ENCODE results near the gene PIEZO2. TPM values are rescaled to one million over a fixed set of nuclear protein-coding genes. Genes with fewer than 3 reads are reported as not detected.

PIEZO2 gene
- total RNA-seq, 2 donors from 2014 or later: not detected

DNA sequence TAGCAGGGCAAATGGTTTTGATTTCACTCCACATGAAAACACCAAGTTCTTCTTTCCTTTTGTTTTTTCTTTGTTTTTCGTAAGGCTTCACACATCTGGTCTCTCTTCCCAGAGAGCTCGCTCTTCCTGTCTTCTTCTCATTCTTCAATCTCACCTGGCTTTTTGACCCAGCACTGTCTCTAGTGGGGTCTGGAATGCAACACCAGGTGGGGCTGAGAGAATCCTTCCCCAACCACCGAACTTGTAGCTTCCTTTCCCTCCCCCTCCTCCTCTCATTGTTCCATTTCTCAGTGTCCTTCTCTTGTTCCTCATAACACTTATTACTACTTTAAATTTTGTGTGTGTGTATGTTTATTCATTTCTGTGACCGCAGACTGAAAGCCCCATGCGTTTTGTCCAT is 13.5 kb upstream of the PIEZO2 start:
- H3K4me3 Mint-ChIP-seq: no peak overlapping the region

DNA sequence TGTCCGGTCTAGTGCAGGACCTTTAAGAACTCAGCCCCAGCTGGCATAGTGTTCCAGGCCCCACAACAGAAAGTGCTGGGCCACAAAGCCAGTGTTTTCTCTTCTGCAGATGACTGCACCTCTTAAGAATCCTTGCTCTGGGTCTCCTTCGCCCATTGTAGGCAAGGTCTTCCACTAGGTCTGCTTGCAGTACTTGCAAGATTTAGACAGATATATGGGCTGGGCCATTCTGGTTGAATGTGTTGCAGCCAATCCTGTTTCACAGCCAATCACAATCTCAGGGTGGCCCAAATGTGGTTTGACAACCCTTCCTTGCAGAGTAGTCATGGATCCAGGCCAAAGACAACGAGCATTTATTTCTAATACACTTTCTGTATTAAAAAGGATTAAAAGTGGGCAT is 13.1 kb upstream of the PIEZO2 start:
- H3K4me1 Mint-ChIP-seq (ENCODE audit: low read depth): no peaks in the 10 kb centered on the region
- H3K27me3 Mint-ChIP-seq (ENCODE audit: low read depth): peaks cover 16% of the 10 kb centered on the region
- no peak for ATAC-seq (replicated peaks in 1 of 2)
- no peak overlapping the region for H3K4me3 Mint-ChIP-seq
- H3K27ac Mint-ChIP-seq: no peak overlapping the region
- DNase-seq: no peak
- no peaks in the 10 kb centered on the region for H3K36me3 Mint-ChIP-seq (ENCODE audit: insufficient read depth in 2 of 2)
- H3K9me3 Mint-ChIP-seq: no peaks in the 10 kb centered on the region

More for the DNA sequence above, 13.5 kb upstream of the PIEZO2 start:
- no peaks in the 10 kb centered on the region for H3K9me3 Mint-ChIP-seq
- H3K4me1 Mint-ChIP-seq (ENCODE audit: low read depth): no peaks in the 10 kb centered on the region
- H3K36me3 Mint-ChIP-seq (ENCODE audit: insufficient read depth in 2 of 2): no peaks in the 10 kb centered on the region
- H3K27me3 Mint-ChIP-seq (ENCODE audit: low read depth): peaks cover 16% of the 10 kb centered on the region
- ATAC-seq (replicated peaks in 1 of 2): no peak
- no peak overlapping the region for H3K27ac Mint-ChIP-seq
- DNase-seq: no peak

DNA sequence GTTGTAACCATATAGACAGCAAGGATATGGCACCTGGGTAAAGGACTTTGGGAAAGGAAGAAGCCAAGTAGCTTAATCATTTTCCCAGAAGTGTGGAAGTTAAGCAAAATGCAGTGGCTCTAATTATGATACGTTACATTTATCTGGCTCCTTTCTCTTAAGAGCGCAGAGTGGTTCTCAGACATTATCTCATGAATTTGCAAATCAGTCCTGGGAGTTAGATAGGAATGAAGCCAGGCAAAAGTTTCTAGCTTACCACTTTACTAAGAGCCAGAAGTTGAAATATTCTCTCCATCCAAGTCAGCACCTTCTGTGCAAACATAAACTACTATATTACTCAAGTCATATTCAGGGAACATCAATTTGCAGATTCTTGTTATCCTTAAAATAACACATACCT is 10.9 kb upstream of the PIEZO2 start:
- ATAC-seq (replicated peaks in 1 of 2): no peak
- peaks cover 9% of the 10 kb centered on the region for H3K27me3 Mint-ChIP-seq (ENCODE audit: low read depth)
- no peaks in the 10 kb centered on the region for H3K36me3 Mint-ChIP-seq (ENCODE audit: insufficient read depth in 2 of 2)
- H3K4me3 Mint-ChIP-seq: no peak overlapping the region
- H3K4me1 Mint-ChIP-seq (ENCODE audit: low read depth): no peaks in the 10 kb centered on the region
- H3K27ac Mint-ChIP-seq: no peak overlapping the region
- no peak for DNase-seq
- no peaks in the 10 kb centered on the region for H3K9me3 Mint-ChIP-seq

DNA sequence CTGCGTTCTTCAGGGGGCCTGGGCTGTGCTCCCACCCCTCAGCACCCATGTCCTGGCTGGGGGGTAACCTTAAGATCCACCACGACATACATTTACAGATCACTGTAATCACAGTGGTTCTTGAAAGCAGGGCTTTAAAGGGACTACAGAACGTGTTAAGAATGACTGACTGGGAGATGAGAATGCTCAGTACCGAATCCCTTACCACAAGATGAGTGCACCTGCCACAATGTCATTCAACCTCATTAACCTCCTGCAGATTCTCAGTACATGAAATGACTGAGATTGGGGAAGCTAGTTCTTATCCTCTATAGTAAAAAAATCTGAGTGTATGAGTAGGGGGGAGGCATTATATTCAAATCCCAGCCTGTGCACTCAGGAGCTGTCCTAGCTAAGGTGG is 10.5 kb upstream of the PIEZO2 start:
- H3K27me3 Mint-ChIP-seq (ENCODE audit: low read depth): peaks cover 5% of the 10 kb centered on the region
- no peaks in the 10 kb centered on the region for H3K36me3 Mint-ChIP-seq (ENCODE audit: insufficient read depth in 2 of 2)
- no peak overlapping the region for H3K4me3 Mint-ChIP-seq
- no peak overlapping the region for H3K27ac Mint-ChIP-seq
- DNase-seq (no peak), ATAC-seq (replicated peaks in 1 of 2) (no peak)
- H3K4me1 Mint-ChIP-seq (ENCODE audit: low read depth): no peaks in the 10 kb centered on the region
- H3K9me3 Mint-ChIP-seq: no peaks in the 10 kb centered on the region

DNA sequence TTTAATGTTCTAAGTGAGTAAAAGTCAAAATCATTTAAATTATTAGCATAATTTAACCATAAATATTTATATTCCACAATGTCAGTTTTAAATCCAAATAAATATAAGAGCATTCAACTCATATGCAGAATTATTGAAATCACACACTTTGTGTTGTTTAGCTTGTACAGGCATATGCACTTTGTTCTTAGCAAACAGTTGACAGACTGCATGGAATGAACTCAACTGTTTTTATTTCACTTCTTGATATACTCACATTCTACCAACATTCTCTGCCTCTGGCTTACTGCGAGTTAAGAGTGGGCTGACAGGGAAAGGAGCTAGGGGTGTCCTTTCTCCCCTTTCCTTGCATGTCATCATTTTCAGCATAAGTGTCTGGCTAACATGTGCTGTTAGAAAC is 7.6 kb upstream of the PIEZO2 start:
- H3K36me3 Mint-ChIP-seq (ENCODE audit: insufficient read depth in 2 of 2): no peaks in the 10 kb centered on the region
- no peak for DNase-seq
- no peaks in the 10 kb centered on the region for H3K9me3 Mint-ChIP-seq
- ATAC-seq (replicated peaks in 1 of 2): no peak
- no peak overlapping the region for H3K4me3 Mint-ChIP-seq
- peaks cover 11% of the 10 kb centered on the region for H3K27me3 Mint-ChIP-seq (ENCODE audit: low read depth)
- no peaks in the 10 kb centered on the region for H3K4me1 Mint-ChIP-seq (ENCODE audit: low read depth)
- H3K27ac Mint-ChIP-seq: no peak overlapping the region

DNA sequence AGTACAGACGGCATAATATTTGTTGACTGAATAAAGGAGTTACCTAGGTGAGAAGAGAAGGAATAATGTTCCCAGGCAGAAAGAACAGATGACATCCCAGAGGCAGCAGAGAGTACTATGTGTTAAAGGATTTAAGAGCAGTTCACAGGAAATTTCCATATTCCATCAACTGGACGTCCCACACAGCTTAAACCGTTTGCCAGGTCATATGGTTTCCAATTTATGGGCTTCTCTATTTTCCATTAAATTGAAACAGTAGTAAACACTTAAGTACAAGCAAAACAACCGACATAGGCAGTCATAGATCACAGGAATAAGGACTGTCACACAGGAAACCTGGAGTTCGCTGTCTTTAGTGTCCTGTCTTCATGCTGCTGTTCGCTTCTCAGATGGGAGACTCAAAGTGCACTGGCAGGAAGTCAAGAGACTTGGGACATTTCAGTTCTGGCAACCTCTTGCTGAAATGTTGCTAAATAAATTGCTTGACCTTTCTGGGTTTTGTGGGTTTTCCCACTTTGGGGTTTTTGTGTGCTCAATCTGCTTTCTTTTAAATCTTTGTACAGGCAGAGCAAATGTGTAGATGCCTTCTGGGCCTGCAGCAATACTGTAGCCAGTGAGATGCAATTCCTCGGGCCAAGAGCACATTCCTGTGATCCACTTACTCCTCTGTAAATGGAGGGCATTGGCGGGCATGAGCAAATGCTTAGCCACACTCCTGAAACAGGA is 5.8 kb upstream of the PIEZO2 start:
- Mint-ChIP-seq H3K4me3 (no peak overlapping the region), H3K9me3 (no peaks in the 10 kb centered on the region), H3K27me3 (ENCODE audit: low read depth) (peaks cover 15% of the 10 kb centered on the region), H3K4me1 (ENCODE audit: low read depth) (no peaks in the 10 kb centered on the region), H3K27ac (no peak overlapping the region), H3K36me3 (ENCODE audit: insufficient read depth in 2 of 2) (no peaks in the 10 kb centered on the region)
- ATAC-seq (replicated peaks in 1 of 2): no peak
- no peak for DNase-seq

DNA sequence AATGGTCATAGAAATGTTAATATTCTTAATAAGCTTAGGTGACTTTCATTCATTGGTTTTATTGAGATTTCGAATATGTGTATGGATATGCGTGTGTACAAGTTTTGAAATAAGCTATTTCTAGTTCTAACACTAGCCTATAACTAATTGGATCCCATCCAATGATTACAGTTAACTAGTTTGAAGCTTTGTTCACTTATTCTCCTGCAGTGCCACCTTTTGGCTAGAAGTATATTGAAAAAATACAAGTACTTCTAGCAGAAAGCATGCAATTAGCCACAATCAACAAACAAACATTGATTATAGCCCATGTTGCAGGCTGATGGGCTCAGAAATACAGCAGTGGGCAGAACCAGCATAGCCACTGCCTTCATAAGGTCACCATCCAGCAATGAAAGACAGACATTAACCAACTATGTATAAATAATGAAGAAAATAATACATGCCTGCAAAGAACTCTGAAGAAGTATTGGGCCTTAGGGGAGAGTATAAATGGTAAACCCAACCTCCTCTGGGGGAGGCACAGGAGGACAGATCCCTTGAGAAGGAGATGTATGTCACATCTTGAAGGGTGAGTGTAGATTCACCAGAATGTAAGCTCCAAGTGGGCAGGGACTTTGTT is 5.1 kb upstream of the PIEZO2 start:
- no peak overlapping the region for H3K27ac Mint-ChIP-seq
- H3K9me3 Mint-ChIP-seq: no peaks in the 10 kb centered on the region
- DNase-seq (no peak), ATAC-seq (replicated peaks in 1 of 2) (no peak)
- no peaks in the 10 kb centered on the region for H3K36me3 Mint-ChIP-seq (ENCODE audit: insufficient read depth in 2 of 2)
- H3K4me1 Mint-ChIP-seq (ENCODE audit: low read depth): no peaks in the 10 kb centered on the region
- no peak overlapping the region for H3K4me3 Mint-ChIP-seq
- peaks cover 21% of the 10 kb centered on the region for H3K27me3 Mint-ChIP-seq (ENCODE audit: low read depth)

DNA sequence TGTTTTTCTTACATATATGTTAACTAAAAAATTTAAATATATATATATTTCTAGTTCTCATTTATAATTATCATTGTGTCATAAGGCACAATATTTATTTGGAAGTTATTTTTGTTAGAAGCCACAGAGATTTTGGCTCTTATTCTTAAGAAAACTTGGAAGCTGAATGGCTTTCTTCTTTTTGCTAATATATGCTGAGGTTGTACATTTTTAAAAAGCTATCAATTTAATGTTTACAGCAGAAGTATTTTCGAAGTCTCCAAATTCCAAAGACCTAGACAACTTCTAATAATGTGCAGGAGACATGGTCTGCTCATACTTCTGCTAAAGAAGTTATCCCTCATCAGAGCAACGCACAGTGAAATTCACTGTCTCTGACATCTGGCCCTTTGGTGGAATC is 3.7 kb upstream of the PIEZO2 start:
- Mint-ChIP-seq H3K27ac (no peak overlapping the region), H3K36me3 (ENCODE audit: insufficient read depth in 2 of 2) (no peaks in the 10 kb centered on the region), H3K4me1 (ENCODE audit: low read depth) (no peaks in the 10 kb centered on the region), H3K4me3 (no peak overlapping the region), H3K9me3 (no peaks in the 10 kb centered on the region), H3K27me3 (ENCODE audit: low read depth) (peaks cover 23% of the 10 kb centered on the region)
- DNase-seq (no peak), ATAC-seq (replicated peaks in 1 of 2) (no peak)

DNA sequence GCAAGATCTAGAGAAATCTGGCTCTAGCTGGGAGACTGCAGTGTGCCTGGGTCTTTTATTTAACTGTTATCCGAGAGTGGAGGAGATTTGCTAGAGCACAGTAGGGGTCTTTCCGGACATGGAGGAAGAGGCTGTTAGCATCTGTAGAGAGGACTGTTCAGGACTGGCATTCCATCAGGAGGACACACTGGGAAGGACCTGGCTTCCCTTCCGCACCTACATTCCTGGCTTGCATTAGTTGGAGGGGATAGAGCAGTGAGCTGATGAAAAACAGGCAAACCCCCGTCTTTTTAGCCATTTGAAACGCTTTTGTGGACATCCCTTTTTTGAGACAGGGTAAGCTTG is 874 bp upstream of the PIEZO2 start:
- Mint-ChIP-seq H3K4me1 (ENCODE audit: low read depth) (no peaks in the 10 kb centered on the region), H3K4me3 (no peak overlapping the region), H3K9me3 (no peaks in the 10 kb centered on the region), H3K27ac (no peak overlapping the region), H3K36me3 (ENCODE audit: insufficient read depth in 2 of 2) (no peaks in the 10 kb centered on the region), H3K27me3 (ENCODE audit: low read depth) (peaks cover 43% of the 10 kb centered on the region)
- ATAC-seq (replicated peaks in 1 of 2): no peak
- no peak for DNase-seq

DNA sequence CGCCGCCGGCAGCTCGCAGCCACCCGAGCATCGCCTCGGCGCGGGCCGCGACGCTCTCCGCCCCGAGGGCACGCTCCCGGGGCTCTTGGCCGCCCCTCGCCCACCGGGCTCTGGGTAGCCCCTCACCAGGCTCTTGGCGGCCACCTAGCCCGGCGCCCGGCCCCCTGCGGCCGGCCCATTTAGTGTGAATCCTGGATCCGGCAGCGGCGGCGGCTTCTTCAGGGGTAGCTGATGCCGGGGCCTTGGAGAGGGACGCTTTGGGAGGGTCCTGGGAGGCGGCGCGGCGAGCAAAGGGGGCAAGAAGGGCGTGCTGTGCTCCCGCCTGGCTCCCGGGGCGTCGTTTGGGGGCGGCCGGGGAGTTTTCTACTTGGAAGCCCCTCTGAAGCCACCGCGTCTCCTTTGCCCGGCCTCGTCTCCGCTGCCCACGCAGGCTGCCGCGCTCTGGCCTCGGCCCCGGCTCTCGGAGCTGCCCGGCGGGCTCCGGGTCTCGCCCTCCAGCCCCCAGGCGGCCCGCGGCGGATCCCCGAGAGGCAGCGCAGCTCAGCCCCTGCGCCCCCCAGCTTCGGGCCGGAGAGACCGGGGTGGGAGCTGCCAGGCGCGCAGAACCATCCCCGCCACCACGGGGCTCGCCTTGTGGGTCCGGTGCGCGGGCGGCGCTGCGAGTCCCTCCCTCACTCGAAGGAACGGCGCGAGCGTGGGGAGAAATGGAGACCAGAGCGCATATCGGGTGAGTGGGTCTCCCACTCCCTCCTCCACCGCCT is 509 bp downstream of the PIEZO2 start:
- Mint-ChIP-seq H3K9me3 (no peaks in the 10 kb centered on the region), H3K27ac (no peak overlapping the region), H3K4me3 (no peak overlapping the region), H3K4me1 (ENCODE audit: low read depth) (no peaks in the 10 kb centered on the region), H3K27me3 (ENCODE audit: low read depth) (peaks cover 43% of the 10 kb centered on the region), H3K36me3 (ENCODE audit: insufficient read depth in 2 of 2) (no peaks in the 10 kb centered on the region)
- DNase-seq (no peak), ATAC-seq (replicated peaks in 1 of 2) (no peak)

DNA sequence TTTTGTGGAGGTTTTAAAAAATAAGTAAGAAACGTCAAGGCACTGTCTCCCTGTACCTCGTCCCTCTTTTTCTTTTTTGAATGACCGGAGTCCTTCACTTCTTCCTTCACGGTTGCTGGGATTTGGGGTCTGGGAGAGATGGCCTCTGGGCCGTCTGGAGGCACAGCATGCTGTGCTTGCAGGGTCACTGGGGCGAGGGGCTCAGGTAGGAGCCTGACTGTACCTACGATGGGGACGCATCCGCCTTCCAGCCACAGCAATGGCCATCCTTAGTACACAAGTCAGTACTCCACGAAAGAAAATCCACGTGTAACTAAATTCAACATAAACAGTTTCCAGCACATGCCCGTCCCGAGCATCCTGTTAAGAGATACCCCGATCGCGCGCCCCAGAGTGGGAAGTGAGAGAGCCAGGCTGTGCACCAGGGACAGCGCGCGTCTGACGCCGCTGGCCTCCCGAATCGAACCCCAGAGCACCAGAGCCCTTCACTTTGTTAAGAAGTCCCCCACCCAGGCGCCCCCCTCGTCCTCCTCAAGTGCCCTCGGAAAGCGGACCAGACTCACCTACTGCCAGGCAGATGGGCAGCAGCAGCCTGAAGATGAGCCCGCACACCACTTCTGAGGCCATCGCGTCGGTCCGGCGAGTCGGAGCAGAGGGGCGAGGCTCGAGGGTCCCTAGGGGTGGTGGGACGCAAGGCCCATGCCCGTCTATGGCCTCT is 1.2 kb downstream of the PIEZO2 start:
- no peaks in the 10 kb centered on the region for H3K36me3 Mint-ChIP-seq (ENCODE audit: insufficient read depth in 2 of 2)
- peaks cover 37% of the 10 kb centered on the region for H3K27me3 Mint-ChIP-seq (ENCODE audit: low read depth)
- no peaks in the 10 kb centered on the region for H3K9me3 Mint-ChIP-seq
- H3K27ac Mint-ChIP-seq: no peak overlapping the region
- H3K4me3 Mint-ChIP-seq: peak overlapping the region in 1 of 2 donors; percentile 44
- DNase-seq (no peak), ATAC-seq (replicated peaks in 1 of 2) (no peak)
- H3K4me1 Mint-ChIP-seq (ENCODE audit: low read depth): no peaks in the 10 kb centered on the region

DNA sequence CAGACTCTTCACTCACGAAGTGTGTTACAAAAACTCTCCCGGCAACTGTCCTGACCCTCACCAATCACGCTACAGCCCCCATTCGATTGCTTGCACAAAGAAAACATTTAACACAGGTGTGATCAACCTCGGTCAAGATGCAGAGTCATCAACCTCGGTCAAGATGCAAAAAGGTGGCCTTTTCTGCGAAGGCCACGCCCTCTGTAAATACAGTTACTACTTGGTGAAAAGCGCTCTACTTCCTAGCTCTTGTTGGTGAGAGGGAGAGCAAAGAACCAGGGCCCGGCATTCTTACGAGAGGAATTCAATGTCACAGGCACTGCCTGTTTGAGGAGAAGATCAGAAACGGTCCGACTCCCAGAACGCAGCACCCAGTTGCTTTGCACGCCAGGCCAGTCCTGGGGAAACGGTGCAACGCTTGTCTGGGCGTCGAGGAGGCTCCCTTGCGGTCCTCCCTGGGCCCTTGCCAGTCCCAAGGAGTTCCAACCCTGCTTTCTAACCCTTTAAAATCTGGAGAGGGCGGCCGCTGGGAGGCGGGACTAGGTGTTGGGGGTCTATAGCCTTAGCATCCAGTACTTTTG is 1.9 kb downstream of the PIEZO2 start:
- Mint-ChIP-seq H3K9me3 (no peaks in the 10 kb centered on the region), H3K36me3 (ENCODE audit: insufficient read depth in 2 of 2) (no peaks in the 10 kb centered on the region), H3K4me3 (no peak overlapping the region), H3K4me1 (ENCODE audit: low read depth) (no peaks in the 10 kb centered on the region), H3K27ac (no peak overlapping the region), H3K27me3 (ENCODE audit: low read depth) (peaks cover 32% of the 10 kb centered on the region)
- ATAC-seq (replicated peaks in 1 of 2): no peak
- DNase-seq: no peak

DNA sequence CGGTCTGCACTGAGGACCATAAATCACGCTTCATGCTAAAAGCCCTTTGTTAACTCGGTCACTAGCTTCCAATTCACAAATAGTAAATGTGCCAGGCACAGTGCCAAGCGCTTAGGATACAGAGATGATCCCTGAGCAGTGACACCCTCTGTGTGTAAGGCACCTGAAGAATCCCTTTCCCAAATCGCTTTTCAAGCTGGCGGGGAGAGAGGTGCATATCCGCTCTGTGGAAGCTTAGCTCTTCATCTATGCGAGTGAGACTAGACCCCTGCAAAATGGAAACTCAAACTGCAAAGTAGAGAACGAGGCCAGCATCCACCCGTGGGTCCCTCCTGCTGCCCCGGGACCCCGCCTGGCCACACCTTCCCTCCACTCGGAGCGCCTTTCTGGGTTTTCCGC is 2.4 kb downstream of the PIEZO2 start:
- H3K36me3 Mint-ChIP-seq (ENCODE audit: insufficient read depth in 2 of 2): no peaks in the 10 kb centered on the region
- no peaks in the 10 kb centered on the region for H3K9me3 Mint-ChIP-seq
- DNase-seq (no peak), ATAC-seq (replicated peaks in 1 of 2) (no peak)
- no peak overlapping the region for H3K27ac Mint-ChIP-seq
- no peak overlapping the region for H3K4me3 Mint-ChIP-seq
- H3K27me3 Mint-ChIP-seq (ENCODE audit: low read depth): peaks cover 32% of the 10 kb centered on the region
- no peaks in the 10 kb centered on the region for H3K4me1 Mint-ChIP-seq (ENCODE audit: low read depth)
